Measurements from ENCODE around the gene WHAMM.

Gene WHAMM

DNA sequence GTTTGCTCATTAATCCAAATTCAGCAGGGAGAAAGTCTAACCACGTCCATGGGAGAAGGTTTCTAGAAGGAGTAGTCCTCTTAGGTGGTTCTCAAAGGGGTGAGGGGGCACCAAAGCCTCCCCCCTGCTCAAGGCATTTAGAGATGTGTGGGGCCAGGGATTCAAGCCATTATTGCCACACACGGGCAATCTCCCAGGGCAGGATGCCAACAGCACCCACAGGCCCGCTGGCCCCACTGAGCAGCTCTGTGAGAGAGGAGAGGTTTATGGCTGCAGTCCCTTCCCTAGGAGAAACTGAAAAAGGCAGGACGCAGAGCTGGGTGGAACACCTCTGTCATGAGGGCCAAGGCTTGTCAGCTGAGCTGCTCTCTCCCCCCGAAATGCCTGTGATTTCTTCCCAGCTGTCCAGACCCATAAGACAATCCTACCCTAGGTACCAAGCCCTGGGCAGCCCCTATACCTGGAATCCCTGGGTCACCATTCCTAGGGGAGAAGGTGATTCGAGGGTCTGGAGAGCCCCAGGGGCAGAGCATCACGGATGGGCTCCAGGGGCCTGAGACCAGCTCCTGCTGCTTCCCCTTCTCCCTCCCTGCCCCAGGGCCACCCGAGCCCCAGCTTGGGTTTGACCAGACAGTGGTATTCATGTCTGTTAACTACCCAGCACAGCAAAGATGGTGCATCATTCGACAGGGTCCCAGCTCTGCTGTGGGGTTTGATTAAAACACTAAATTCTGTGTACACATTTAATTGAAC lies 39.0 kb downstream of the WHAMM start:
- TF ChIP-seq, protein P1, sequence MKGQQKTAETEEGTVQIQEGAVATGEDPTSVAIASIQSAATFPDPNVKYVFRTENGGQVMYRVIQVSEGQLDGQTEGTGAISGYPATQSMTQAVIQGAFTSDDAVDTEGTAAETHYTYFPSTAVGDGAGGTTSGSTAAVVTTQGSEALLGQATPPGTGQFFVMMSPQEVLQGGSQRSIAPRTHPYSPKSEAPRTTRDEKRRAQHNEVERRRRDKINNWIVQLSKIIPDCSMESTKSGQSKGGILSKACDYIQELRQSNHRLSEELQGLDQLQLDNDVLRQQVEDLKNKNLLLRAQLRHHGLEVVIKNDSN (IDR thresholded peaks at IDR 0.05) = no peak

DNA sequence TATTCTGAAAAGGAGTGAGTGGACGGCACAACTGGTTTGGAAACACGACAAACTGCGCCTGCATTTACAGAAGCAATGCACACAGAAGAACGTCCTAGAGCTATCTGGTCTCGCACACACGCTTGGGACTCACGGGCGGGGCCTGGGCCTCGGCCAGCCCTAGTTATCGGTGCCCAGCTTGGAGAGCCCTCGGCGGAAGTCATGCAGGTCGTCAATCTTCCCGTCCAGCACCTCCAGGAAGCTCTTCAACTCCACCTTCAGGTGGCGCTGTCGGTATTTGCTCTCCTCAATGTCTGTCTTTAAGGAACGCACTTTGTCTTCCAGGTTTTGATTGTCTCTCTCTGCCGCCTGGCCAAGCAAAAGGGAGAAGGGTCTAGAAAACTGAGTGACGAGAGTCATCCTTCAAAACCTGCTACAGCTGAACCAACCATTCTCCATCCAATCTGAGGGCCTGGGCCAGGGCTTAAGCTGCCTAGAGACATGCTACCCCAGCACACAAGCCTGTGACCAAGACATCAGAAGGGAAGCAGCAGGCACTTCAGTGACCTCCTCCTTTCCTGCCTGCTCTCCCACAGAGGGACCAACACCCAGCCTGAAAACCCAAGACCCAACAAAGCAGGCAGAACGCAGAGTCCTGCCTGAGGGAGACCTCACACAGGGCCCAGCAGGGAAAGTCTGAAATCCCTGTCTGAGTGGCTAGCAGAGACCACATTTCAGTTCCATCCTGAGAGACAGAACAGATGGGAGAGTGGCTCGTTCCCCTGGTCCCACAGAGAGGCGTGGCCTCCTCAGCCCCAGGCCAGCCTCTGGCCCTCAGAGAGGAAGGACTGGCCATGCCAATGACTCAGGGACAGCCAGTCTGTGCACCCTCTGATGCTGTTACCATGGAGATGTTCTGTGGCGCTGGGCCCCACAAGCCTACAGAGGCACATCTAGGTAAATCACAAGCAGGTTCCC lies 40.4 kb downstream of the WHAMM start:
- TF ChIP-seq EGR1 (IDR thresholded peaks at IDR 0.05) = no peak
- TF ChIP-seq TEAD4 (IDR thresholded peaks at IDR 0.05) = 0 out of 2 replicates have a peak, but pooled peaks have one; percentile 12
- peak; percentile 91 for TF ChIP-seq RAD21 (IDR thresholded peaks at IDR 0.05; ENCODE audit: low read depth)

DNA sequence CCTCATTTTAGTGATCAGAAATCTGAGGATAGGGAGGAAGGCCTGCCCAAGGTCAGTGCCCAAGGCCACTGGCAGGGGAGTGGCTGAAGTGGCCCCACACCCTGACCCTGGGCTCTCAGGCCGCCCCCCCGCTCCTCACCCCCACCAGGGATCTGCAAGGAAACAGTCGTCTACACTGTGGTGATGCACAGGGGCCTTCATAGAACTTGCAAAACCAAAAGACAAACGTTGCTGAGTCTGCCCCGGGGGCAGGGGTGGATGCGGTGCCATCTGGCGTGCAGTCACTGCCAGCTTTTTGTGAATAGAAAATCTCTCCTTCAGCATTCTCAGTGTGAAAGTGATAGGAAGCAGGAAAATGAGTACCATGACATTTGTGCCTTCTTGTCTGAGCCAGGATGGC lies 41.3 kb downstream of the WHAMM start:
- TF ChIP-seq TAF1 (IDR thresholded peaks at IDR 0.05; ENCODE audit: low read depth) = no peak
- TF ChIP-seq YY1 (IDR thresholded peaks at IDR 0.05; ENCODE audit: low read depth) = no peak
- TF ChIP-seq FOXM1 (IDR thresholded peaks at IDR 0.05; ENCODE audit: borderline replicate concordance, low read depth) = no peak
- no peak for TF ChIP-seq CREB1 (IDR thresholded peaks at IDR 0.05; ENCODE audit: low read depth)
- TF ChIP-seq, protein P1 (IDR thresholded peaks at IDR 0.05) = no peak
- TF ChIP-seq ZBTB7A (IDR thresholded peaks at IDR 0.05; ENCODE audit: low read depth) = no peak
- TF ChIP-seq TEAD4 (IDR thresholded peaks at IDR 0.05) = no peak
- no peak for TF ChIP-seq NFIC (IDR thresholded peaks at IDR 0.05)

DNA sequence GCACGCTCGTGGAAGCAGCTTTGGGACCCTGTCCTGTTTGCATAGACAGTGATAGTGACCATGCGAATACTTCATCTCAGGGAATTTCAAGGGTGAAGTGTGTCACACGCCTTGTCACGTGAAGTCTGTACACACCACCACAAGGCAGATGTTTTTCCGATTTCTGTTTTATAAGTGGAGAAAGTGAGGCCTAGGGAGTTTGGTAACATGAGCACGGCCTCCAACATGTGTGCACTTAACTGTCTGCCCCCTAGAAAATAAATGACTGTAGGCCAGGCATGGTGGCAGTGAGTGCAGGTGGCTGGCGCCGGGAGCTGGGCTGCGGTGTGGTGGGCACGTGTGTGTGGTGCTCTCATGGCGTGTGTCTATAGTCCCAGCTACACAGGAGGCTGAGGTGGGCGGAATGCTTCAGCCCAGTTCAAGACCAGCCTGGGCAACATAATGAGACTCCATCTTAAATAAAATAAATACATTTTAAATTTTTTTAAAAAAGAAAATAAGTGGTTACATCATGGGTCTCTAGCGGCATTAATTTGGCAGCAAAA lies 42.0 kb downstream of the WHAMM start:
- TF ChIP-seq TCF12 (IDR thresholded peaks at IDR 0.05; ENCODE audit: low read depth) = no peak
- no peak for TF ChIP-seq FOXM1 (IDR thresholded peaks at IDR 0.05; ENCODE audit: borderline replicate concordance, low read depth)
- no peak for TF ChIP-seq ZBTB7A (IDR thresholded peaks at IDR 0.05; ENCODE audit: low read depth)
- TF ChIP-seq CEBPB (IDR thresholded peaks at IDR 0.05) = no peak
- TF ChIP-seq, protein P2, sequence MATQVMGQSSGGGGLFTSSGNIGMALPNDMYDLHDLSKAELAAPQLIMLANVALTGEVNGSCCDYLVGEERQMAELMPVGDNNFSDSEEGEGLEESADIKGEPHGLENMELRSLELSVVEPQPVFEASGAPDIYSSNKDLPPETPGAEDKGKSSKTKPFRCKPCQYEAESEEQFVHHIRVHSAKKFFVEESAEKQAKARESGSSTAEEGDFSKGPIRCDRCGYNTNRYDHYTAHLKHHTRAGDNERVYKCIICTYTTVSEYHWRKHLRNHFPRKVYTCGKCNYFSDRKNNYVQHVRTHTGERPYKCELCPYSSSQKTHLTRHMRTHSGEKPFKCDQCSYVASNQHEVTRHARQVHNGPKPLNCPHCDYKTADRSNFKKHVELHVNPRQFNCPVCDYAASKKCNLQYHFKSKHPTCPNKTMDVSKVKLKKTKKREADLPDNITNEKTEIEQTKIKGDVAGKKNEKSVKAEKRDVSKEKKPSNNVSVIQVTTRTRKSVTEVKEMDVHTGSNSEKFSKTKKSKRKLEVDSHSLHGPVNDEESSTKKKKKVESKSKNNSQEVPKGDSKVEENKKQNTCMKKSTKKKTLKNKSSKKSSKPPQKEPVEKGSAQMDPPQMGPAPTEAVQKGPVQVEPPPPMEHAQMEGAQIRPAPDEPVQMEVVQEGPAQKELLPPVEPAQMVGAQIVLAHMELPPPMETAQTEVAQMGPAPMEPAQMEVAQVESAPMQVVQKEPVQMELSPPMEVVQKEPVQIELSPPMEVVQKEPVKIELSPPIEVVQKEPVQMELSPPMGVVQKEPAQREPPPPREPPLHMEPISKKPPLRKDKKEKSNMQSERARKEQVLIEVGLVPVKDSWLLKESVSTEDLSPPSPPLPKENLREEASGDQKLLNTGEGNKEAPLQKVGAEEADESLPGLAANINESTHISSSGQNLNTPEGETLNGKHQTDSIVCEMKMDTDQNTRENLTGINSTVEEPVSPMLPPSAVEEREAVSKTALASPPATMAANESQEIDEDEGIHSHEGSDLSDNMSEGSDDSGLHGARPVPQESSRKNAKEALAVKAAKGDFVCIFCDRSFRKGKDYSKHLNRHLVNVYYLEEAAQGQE (IDR thresholded peaks at IDR 0.05; ENCODE audit: low read depth) = no peak
- no peak for TF ChIP-seq TEAD4 (IDR thresholded peaks at IDR 0.05)
- no peak for TF ChIP-seq RAD21 (IDR thresholded peaks at IDR 0.05; ENCODE audit: low read depth)
- no peak for TF ChIP-seq EP300 (IDR thresholded peaks at IDR 0.05; ENCODE audit: borderline replicate concordance)
- TF ChIP-seq EGR1 (IDR thresholded peaks at IDR 0.05) = no peak
- TF ChIP-seq, protein P1 (IDR thresholded peaks at IDR 0.05) = no peak
- TF ChIP-seq, protein P3, sequence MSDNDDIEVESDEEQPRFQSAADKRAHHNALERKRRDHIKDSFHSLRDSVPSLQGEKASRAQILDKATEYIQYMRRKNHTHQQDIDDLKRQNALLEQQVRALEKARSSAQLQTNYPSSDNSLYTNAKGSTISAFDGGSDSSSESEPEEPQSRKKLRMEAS (IDR thresholded peaks at IDR 0.05) = no peak
- no peak for TF ChIP-seq TAF1 (IDR thresholded peaks at IDR 0.05; ENCODE audit: low read depth)
- TF ChIP-seq CREB1 (IDR thresholded peaks at IDR 0.05; ENCODE audit: low read depth) = no peak
- TF ChIP-seq NFIC (IDR thresholded peaks at IDR 0.05) = no peak
- no peak for TF ChIP-seq YY1 (IDR thresholded peaks at IDR 0.05; ENCODE audit: low read depth)

DNA sequence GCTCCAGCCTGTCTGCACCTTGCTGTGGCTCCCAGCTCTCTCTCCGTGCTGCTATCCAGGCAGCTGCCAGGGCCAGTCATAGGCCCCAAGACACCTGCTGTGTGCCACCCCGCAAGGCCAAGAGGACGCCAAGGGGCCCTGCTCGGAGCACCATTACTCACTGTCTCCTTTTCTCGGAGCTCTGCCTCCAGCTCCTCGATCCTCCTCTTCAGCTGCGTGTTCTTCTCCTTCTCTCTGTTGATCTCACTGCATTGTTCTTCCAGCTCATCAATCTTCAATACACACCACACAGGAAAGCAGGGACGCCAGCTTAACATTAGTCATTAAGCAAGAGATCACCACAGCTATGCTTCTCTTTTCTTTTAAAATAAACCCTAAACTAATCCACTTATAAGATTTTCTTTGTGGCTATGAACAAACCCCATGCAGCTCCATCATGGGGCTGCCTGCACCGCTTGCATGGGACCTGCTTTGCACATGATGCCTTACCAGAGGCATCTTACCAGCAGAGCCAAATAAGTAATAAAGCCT lies 42.6 kb downstream of the WHAMM start:
- TF ChIP-seq EP300 (IDR thresholded peaks at IDR 0.05; ENCODE audit: borderline replicate concordance) = no peak
- TF ChIP-seq, protein P3 (IDR thresholded peaks at IDR 0.05) = no peak
- TF ChIP-seq FOXM1 (IDR thresholded peaks at IDR 0.05; ENCODE audit: borderline replicate concordance, low read depth) = no peak
- TF ChIP-seq YY1 (IDR thresholded peaks at IDR 0.05; ENCODE audit: low read depth) = no peak
- TF ChIP-seq RAD21 (IDR thresholded peaks at IDR 0.05; ENCODE audit: low read depth) = no peak
- TF ChIP-seq CREB1 (IDR thresholded peaks at IDR 0.05; ENCODE audit: low read depth) = no peak
- TF ChIP-seq, protein P2 (IDR thresholded peaks at IDR 0.05; ENCODE audit: low read depth) = no peak
- TF ChIP-seq NFIC (IDR thresholded peaks at IDR 0.05) = no peak
- TF ChIP-seq ZBTB7A (IDR thresholded peaks at IDR 0.05; ENCODE audit: low read depth) = no peak
- no peak for TF ChIP-seq TEAD4 (IDR thresholded peaks at IDR 0.05)
- no peak for TF ChIP-seq TCF12 (IDR thresholded peaks at IDR 0.05; ENCODE audit: low read depth)
